HG02943 (cell line): ENCODE measurements around the gene BMAL2.

Source experiments
- ATAC-seq: cut with Tn5 transposase; IDR thresholded peaks from one replicate; pipeline ENCODE4 v1.9.1; 2021; ENCODE audit warnings: mild to moderate bottlenecking, low read depth, moderate library complexity; ENCODE audit not compliant: unreplicated experiment

BMAL2 gene

GRCh38 chr12:27319848-27320247, 12.8 kb upstream of the BMAL2 start:
- ATAC-seq, result no peak

- no peak for ATAC-seq
Observed at GRCh38 chr12:27324530-27324929, 8.1 kb upstream of the BMAL2 start.

GRCh38 chr12:27330846-27331245, 1.8 kb upstream of the BMAL2 start:
- ATAC-seq, result no peak

- no peak for ATAC-seq
Observed at GRCh38 chr12:27331291-27331926, 1.2 kb upstream of the BMAL2 start.

GRCh38 chr12:27331927-27332324, 710 bp upstream of the BMAL2 start:
- no peak for ATAC-seq

GRCh38 chr12:27332407-27332713, 276 bp upstream of the BMAL2 start:
- ATAC-seq, result no peak

- no peak for ATAC-seq
Observed at GRCh38 chr12:27333403-27334009, 870 bp downstream of the BMAL2 start.

GRCh38 chr12:27334042-27334720, 1.5 kb downstream of the BMAL2 start:
- ATAC-seq, result no peak

- ATAC-seq, result no peak
Observed at GRCh38 chr12:27334721-27335082, 2.1 kb downstream of the BMAL2 start.

- ATAC-seq, result no peak
Observed at GRCh38 chr12:27335364-27336281, 3.0 kb downstream of the BMAL2 start.

GRCh38 chr12:27336282-27336653, 3.6 kb downstream of the BMAL2 start:
- ATAC-seq, result no peak

GRCh38 chr12:27337376-27337775, 4.7 kb downstream of the BMAL2 start:
- no peak for ATAC-seq

- no peak for ATAC-seq
Observed at GRCh38 chr12:27338473-27338872, 5.8 kb downstream of the BMAL2 start.

- no peak for ATAC-seq
Observed at GRCh38 chr12:27340971-27341370, 8.3 kb downstream of the BMAL2 start.

- no peak for ATAC-seq
Observed at GRCh38 chr12:27342536-27342935, 9.9 kb downstream of the BMAL2 start.

GRCh38 chr12:27343255-27344000, 10.8 kb downstream of the BMAL2 start:
- no peak for ATAC-seq

- ATAC-seq, result no peak
Observed at GRCh38 chr12:27344246-27344645, 11.6 kb downstream of the BMAL2 start.

GRCh38 chr12:27344760-27345159, 12.1 kb downstream of the BMAL2 start:
- no peak for ATAC-seq

GRCh38 chr12:27345376-27345775, 12.7 kb downstream of the BMAL2 start:
- no peak for ATAC-seq

GRCh38 chr12:27347779-27348178, 15.1 kb downstream of the BMAL2 start:
- no peak for ATAC-seq

GRCh38 chr12:27351476-27351875, 18.8 kb downstream of the BMAL2 start:
- ATAC-seq, result no peak
